Measurements from ENCODE around the gene PDXK.
"Not testable (repeated sequence)": the region's sequence is repeated elsewhere in the genome, so short reads cannot be mapped to it uniquely, and the experiment has no call there.

PDXK gene

GRCh38 chr21:43697758-43698643 lies 20.9 kb upstream of the PDXK start:
- DNase-seq = no peak

- DNase-seq = not testable (repeated sequence)
Observed at GRCh38 chr21:43699492-43699777, 19.5 kb upstream of the PDXK start.

GRCh38 chr21:43699933-43700599 lies 18.9 kb upstream of the PDXK start:
- DNase-seq = no peak

- no peak for DNase-seq
Observed at GRCh38 chr21:43701936-43702784, 16.8 kb upstream of the PDXK start.

- DNase-seq = no peak
Observed at GRCh38 chr21:43702785-43703034, 16.2 kb upstream of the PDXK start.

GRCh38 chr21:43703035-43703880 lies 15.7 kb upstream of the PDXK start:
- DNase-seq = peak; percentile 34

- no peak for DNase-seq
Observed at GRCh38 chr21:43707462-43707861, 11.5 kb upstream of the PDXK start.

- no peak for DNase-seq
Observed at GRCh38 chr21:43708745-43709381, 10.1 kb upstream of the PDXK start.

- DNase-seq = no peak
Observed at GRCh38 chr21:43712268-43712942, 6.5 kb upstream of the PDXK start.

GRCh38 chr21:43713123-43713522 lies 5.8 kb upstream of the PDXK start:
- not testable (repeated sequence) for DNase-seq

GRCh38 chr21:43716376-43717165 lies 2.4 kb upstream of the PDXK start:
- DNase-seq = no peak

GRCh38 chr21:43717166-43717853 lies 1.6 kb upstream of the PDXK start:
- DNase-seq = no peak

GRCh38 chr21:43717967-43718871 lies 710 bp upstream of the PDXK start:
- no peak for DNase-seq

- DNase-seq = no peak
Observed at GRCh38 chr21:43719748-43720538, 1.0 kb downstream of the PDXK start.

- no peak for DNase-seq
Observed at GRCh38 chr21:43720539-43721166, 1.7 kb downstream of the PDXK start.

GRCh38 chr21:43721206-43721605 lies 2.3 kb downstream of the PDXK start:
- no peak for DNase-seq

GRCh38 chr21:43721939-43722338 lies 3.0 kb downstream of the PDXK start:
- no peak for DNase-seq

GRCh38 chr21:43723648-43724047 lies 4.7 kb downstream of the PDXK start:
- DNase-seq = no peak
